HUDEP-2 (cell line): ENCODE results near the gene PITHD1.
A peak's percentile ranks its signal among the peaks of the same experiment; 100 is the strongest.
"Not testable (repeated sequence)": the region's sequence is repeated elsewhere in the genome, so short reads cannot be mapped to it uniquely, and the experiment has no call there.

Experiments
- DNase-seq, 76 experiments: peaks; one replicate each; lab custom pipeline; 2025; ENCODE audit not compliant: unreplicated experiment in 76 of 76; lab: John Stamatoyannopoulos, UW

The PITHD1 gene

DNA sequence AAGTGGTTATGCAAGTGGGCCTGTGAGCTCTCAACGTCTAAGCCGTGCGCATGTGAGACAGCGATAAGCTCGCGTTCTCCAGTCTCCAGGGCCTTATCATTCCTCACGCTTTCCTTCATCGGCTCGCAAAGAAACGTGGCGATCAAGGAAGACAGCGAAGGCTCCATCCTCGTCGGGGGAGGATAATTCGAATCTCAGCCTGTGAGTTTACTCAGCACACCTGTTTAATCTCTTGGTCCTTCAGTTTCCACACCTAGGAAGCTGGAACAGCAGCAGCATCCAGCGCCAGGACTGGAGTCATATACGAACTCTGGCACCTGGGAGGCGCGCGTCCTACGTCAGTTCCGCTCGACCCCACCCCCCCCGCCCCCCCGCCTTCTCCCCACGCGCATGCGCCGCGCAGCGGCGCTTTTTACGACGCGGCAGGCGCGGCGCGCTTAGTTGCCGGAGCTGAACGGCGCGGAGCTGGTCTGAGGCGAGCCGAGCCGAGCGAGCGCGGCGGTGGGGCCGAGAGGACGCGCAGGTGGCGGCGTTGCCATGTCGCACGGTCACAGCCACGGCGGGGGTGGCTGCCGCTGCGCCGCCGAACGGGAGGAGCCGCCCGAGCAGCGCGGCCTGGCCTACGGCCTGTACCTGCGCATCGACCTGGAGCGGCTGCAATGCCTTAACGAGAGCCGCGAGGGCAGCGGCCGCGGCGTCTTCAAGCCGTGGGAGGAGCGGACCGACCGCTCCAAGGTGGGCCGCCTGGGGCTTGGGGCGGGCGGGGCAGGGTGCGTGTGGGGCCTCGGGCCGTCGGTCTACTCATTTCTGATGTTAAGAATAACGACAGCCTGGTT is at the start of gene PITHD1:
PITHD1 (plus strand) TSS at position 440 of the 836 bp plus-strand sequence; CDS start at position 538, 98 bp downstream.
- DNase-seq = peak in 75 of 76 experiments; percentile 61 to 97 (median 82)

- DNase-seq = no peak
These were observed 45.6 kb upstream of the PITHD1 start for GRCh38 chr1:23732363-23733224.

GRCh38 chr1:23733281-23733680 is 44.9 kb upstream of the PITHD1 start:
- DNase-seq = not testable (repeated sequence)

DNA sequence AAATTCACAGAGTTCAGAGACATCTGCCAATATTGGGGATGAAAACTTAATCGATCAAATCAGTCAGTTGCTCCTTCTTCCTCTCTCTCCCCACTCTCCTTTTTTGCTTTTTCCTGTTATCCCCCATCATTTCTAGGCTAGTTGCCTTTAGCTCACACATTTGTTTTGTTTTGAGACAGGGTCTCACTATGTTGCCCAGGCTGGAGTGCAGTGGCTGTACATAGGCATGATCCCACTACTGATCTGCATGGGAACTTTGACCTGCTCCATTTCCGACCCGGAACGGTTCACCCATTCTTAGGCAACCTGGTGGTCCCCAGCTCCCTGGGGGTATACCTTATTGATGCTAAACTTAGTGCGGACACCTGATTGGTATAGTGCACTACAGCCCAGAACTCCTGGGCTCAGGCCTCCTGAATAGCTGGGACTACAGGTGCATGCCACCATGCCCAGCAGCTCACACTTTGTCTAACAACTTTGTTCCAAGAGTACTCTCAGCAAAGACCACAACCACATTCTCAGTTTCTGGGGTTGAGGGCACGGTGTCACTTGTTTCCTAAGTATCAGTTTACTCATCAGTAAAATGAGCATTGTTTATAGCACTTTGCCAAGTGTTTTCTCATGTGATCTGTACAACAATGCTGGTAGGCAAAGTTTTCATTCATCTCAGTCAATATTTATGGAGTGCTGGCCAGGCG is 41.6 kb upstream of the PITHD1 start:
- no peak for DNase-seq

- DNase-seq = peak in 24 of 76 experiments; percentile 5 to 54 (median 22)
These were observed 36.6 kb upstream of the PITHD1 start for GRCh38 chr1:23741609-23742008.

DNA sequence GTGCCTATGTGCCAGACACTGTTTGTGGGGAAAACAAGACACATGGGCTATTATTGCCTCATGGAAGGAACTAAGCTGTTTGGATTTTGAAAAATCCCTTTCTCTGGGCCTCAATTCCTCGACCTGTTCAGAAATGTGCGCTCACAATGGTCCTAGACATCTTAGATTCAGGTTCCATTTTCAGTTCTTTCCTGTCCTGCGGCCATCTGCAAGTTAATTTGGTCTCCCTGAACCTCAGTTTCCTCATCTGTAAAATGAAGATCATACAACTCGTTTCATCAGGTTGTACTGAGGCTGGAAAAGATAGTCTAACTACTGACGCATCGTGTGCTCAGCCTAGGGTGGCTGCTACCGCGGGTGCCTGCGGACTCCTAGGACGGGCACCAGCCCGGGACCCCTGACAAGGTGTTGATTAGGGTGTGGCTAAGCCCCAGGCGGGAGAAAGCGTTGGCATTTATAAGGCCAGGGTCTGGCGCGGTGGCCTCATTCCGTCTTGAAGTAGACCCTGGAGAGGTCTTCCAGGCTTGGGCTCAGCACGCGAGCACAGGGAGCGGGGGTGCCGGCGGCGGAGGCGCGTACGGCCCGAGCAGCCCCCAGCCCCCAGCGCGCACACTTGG is 35.4 kb upstream of the PITHD1 start:
- DNase-seq = peak in 5 of 76 experiments; percentile 11 to 43 (median 31)

DNA sequence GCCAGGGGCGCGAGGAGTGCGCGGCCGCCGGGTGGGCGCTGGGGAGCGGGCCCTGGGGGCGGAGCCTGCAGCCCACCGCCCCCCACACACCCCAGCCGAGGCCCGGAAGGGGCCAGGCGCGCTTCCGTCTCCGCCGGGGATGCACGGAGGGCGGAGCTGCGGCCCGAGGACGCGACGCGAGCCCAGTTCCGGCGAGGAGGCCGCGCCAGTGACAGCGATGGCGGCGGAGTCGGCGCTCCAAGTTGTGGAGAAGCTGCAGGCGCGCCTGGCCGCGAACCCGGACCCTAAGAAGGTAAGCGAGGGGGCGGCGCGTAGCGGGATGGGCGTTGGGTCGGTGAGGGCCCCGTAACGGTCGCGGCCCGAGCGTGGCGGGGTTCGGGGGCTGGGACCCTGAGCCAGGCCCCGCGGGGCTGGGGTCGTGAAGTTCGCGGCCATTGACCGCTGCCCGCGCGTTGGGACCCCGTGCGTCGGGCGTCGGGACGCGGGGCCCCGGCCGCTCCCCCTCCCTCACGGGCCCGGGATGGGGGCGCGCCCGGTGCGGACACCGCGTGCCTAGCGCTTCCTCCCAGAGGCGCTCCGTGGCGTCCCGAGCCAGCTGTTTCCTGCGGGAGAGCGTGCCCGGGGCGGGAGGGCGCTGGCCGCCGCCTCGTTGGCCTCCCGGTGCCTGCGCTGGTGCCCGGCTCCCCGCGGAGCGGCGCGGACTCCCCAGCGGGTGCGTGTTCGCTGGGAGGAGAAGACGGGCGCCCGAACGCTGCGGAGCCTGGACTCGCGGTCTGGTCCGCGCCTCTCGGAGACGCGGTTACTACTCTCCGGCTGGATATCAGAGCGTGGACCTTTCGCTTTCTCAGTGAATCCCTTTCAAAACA is 34.7 kb upstream of the PITHD1 start, which contains the start of gene ELOA:
ELOA (plus strand) TSS at position 185 of the 866 bp plus-strand sequence; CDS start at position 218, 33 bp downstream.
- peak in 58 of 76 experiments; percentile 7 to 73 (median 40) for DNase-seq

- peak in 13 of 76 experiments; percentile 8 to 41 (median 20) for DNase-seq
These were observed 32.7 kb upstream of the PITHD1 start for GRCh38 chr1:23745515-23745914.

DNA sequence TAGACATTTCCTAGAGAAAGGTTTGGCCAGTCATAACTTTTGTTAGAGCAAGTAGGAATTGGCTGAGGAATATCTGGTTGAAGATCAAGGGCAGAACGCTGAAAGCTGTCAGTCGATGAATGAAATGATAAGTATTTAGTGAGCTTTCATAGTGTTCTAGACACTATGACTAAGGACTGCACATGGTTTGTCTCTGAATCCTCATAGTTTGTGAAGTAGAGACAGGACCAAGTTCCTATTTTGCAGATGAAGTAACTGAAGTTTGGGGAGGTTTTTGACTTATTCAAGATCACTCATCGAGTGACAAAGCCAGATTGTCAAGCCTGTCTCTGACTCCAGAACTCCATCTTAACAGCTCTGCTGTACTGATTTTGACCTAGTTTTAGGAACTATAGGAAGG is 30.2 kb upstream of the PITHD1 start:
- no peak for DNase-seq

GRCh38 chr1:23751050-23751814 is 27.0 kb upstream of the PITHD1 start:
- DNase-seq = peak in 39 of 76 experiments; percentile 3 to 67 (median 26)

DNA sequence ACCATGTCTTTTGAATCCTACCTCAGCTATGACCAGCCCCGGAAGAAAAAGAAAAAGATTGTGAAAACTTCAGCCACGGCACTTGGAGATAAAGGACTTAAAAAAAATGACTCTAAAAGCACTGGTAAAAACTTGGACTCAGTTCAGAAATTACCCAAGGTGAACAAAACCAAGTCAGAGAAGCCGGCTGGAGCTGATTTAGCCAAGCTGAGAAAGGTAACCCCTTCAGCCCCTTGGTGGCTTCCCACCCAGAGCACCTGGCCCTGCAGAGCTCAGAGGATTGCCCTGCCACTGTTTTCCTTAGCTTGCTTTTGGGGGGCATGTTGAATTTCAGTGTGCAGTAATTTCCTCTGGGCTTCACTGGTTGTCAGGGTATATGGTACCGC is 26.4 kb upstream of the PITHD1 start:
- no peak for DNase-seq

DNA sequence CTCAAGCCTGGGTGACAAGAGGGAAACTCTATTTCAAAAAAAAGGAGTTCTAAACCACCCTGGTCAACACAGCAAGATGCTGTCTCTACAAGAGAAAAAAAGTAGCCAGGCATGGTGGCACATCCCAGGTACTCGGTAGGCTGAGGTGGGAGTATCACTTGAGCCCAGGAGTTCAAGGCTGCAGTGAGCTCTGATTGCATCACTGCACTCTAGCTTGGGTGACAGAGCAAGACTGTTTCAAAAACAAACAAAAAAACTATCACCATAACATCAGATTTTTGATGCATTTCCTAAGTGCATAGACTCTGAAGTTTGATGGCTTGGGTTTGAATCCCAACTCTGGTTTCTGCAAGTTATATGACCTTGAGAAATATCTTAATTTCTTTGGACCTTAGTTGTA is 25.3 kb upstream of the PITHD1 start:
- DNase-seq = no peak

DNA sequence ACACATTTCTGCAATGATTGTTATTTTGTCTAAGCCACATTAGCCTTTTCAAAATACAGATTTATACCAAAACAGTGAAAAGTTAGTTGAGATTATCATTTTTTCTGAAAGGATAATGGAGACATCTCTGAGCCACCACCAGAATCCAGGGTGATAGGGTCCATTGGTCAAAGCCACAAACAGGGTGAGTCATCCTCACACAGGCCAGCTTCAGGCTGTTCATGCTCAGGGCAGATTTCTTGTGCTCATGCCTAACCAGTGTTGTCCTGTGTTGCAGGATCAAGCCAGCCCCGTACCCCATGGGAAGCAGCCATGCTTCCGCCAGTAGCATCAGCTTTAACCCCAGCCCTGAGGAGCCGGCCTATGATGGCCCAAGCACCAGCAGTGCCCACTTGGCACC is 21.5 kb upstream of the PITHD1 start:
- DNase-seq = no peak

GRCh38 chr1:23757812-23758211 is 20.4 kb upstream of the PITHD1 start:
- no peak for DNase-seq

- DNase-seq = no peak
These were observed 18.9 kb upstream of the PITHD1 start for GRCh38 chr1:23759277-23759676.

DNA sequence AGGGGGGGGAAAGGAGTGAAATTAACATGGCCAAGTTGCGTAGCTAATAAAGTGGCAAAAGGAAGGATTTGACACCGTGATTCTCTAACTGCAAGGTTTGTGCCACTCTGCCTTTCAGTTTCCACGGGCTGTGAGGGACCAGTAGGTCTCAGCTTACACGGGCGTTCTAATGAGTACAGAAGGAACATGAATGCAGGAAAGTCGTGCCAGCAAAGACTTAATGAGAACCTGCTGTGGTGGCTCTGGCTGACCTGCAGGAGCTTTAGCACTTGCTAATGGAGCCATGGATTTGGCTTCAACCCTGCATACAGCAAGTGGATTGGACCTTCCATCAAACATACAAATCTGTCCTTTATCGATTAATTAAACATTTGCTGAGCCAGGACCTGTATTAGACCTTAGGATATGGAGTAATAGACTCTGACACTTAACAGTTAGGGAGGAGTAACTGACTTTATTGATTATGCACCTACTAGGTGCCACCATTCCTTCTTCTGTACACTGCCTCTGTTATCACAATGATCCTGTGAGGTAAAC is 15.1 kb upstream of the PITHD1 start:
- no peak for DNase-seq

- no peak for DNase-seq
These were observed 9.5 kb upstream of the PITHD1 start for GRCh38 chr1:23768733-23769132.
